Activated CD4-positive, alpha-beta memory T cell treated with anti-CD3 and anti-CD28 coated beads for 36 hours (primary cell): Measurements from ENCODE around the gene NR1I3. TPM values are rescaled to one million over a fixed set of nuclear protein-coding genes. Genes with fewer than 3 reads are reported as not detected.
"Not testable (repeated sequence)": the region's sequence is repeated elsewhere in the genome, so short reads cannot be mapped to it uniquely, and the experiment has no call there.

Experiments
- CTCF ChIA-PET: fragments of 350-600 bp; sonication (Branson Sonifier 250); formaldehyde crosslinking; loops from one replicate; lab custom pipeline; 2021; ENCODE audit warnings: antibody characterized with exemption, inconsistent platforms; lab: Charles Lee
- POLR2A ChIA-PET: fragments of 350-600 bp; sonication (Branson Sonifier 250); formaldehyde crosslinking; loops from one replicate; lab custom pipeline; 2021; ENCODE audit warnings: antibody characterized with exemption; lab: Charles Lee
- DNase-seq: peaks from one replicate; pipeline ENCODE4 v3.0.0-alpha.2; 2020
- H3K27ac Mint-ChIP-seq: one replicate; pipeline ENCODE4 v1.8.0; 2021; ENCODE audit warnings: mixed read lengths
- H3K27me3 Mint-ChIP-seq: one replicate; pipeline ENCODE4 v1.8.0; 2021; ENCODE audit warnings: mixed read lengths
- H3K36me3 Mint-ChIP-seq: one replicate; pipeline ENCODE4 v1.8.0; 2021; ENCODE audit warnings: mixed read lengths
- H3K4me1 Mint-ChIP-seq: one replicate; pipeline ENCODE4 v1.8.0; 2021; ENCODE audit warnings: low read depth, mixed read lengths
- H3K4me3 Mint-ChIP-seq: one replicate; pipeline ENCODE4 v1.8.0; 2021; ENCODE audit warnings: mild to moderate bottlenecking, mixed read lengths
- H3K9me3 Mint-ChIP-seq: one replicate; pipeline ENCODE4 v1.8.0; 2021; ENCODE audit warnings: mixed read lengths
- intact Hi-C: fragments of 100-400 bp; cut with micrococcal nuclease; formaldehyde crosslinking; loops from one replicate; pipeline ENCODE4 v1.15.1; 2023
- total RNA-seq, 2 experiments: library from RNA; stranded (reverse); gene quantifications; one replicate each; pipeline ENCODE4 v1.2.3, GENCODE V29; 2021

Gene NR1I3
- total RNA-seq, 2 experiments from 2014 or later, result not detected

DNA sequence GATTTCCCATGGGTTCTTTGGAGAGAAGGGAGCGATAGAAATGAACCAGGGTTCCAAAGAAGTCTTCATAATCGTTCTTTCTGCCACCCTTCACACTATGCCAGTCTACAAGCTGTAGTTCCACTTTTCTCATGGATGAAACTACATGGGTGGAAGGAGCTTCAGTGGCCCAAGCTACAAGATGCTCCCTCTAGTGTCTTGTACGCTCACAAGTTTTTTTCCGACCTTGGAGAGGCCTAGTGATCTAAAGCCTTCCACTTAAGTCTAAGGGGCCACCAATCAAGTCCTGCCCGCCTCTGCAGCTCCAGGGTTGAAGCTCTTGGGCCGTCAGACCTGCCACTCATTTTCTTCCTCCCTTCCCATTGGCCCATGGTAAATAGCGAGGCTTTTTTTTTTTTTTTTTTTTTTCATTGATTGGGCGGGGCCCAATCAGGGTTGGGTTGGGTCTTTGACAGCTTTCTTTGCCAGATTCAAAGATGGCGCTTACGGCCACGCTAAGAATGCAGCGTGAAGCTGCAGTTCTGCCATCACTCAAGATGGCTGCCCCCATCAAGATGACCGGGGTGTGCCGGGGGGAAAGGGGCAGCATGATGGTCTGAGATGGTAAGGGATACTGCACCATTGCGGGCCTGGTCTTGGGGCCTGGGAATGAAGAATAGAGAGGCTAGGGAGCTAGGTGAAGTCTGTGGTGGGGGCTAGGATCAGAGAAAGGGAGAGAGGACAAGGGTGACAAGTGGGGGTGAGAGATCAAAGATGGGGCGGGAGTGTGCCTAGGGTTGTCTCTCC, 12.3 kb downstream of the NR1I3 start, which contains the start of gene TOMM40L:
TOMM40L (plus strand) TSS at position 527 of the 786 bp plus-strand sequence. CDS start 430 bp downstream, outside the sequence.
- intact Hi-C loops, result loop anchor here (1.0 kb wide), 7 partner anchors 15 to 89 kb away; partner anchors contain the start of genes NDUFS2, PPOX and SDHC
- H3K27ac Mint-ChIP-seq, result peak within 1 kb of the TSS; percentile 86
- no peaks in the 10 kb centered on the region for H3K9me3 Mint-ChIP-seq
- H3K27me3 Mint-ChIP-seq, result no peaks in the 10 kb centered on the region
- H3K4me1 Mint-ChIP-seq, result peaks cover 23% of the 10 kb centered on the region
- ChIA-PET CTCF (interaction anchor here (0.5 to 11.6 kb wide), 35 partner anchors 9 to 215 kb away, joined by 3 to 213 read pairs (median 9); partner anchors contain the start of genes ADAMTS4, B4GALT3, CFAP126 and DEDD), POLR2A (interaction anchor here (0.5 to 2.3 kb wide), 19 partner anchors 11 to 174 kb away, joined by 3 to 20 read pairs (median 4); partner anchors contain the start of genes NDUFS2, NIT1, PFDN2 and PPOX)
- DNase-seq, result peak; percentile 92
- H3K36me3 Mint-ChIP-seq, result peaks cover 14% of the 10 kb centered on the region
- peak within 1 kb of the TSS; percentile 100 for H3K4me3 Mint-ChIP-seq

DNA sequence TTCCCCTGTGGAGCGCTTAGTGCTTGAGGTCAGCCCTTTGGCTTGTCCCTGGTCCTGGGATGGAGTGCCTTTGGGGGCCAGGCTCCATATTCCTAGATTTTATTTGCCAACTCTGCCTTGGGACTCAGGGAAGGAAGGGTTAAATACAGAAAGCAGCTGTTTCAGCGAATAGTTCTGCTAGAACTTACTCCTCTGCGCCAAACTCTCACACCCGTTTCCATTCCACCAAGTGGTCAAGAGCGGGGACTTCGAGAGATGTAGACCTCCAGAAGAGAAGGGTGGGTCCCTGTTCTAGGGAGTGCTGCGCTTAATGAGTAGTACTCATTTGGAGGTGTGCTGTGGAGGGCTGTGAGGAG, 12.8 kb downstream of the NR1I3 start:
- DNase-seq, result no peak
- Mint-ChIP-seq H3K9me3 (no peaks in the 10 kb centered on the region), H3K27ac (peak overlapping the region; percentile 86), H3K4me1 (peaks cover 23% of the 10 kb centered on the region), H3K27me3 (no peaks in the 10 kb centered on the region), H3K4me3 (no peak overlapping the region), H3K36me3 (peaks cover 14% of the 10 kb centered on the region)
- CTCF ChIA-PET, result interaction anchor here (0.5 to 11.6 kb wide), 29 partner anchors 8 to 215 kb away, joined by 3 to 213 read pairs (median 14); partner anchors contain the start of genes ADAMTS4, B4GALT3, CFAP126 and DEDD
- intact Hi-C loops, result loop anchor here (1.0 kb wide), 7 partner anchors 15 to 89 kb away; partner anchors contain the start of genes NDUFS2, PPOX and SDHC
- POLR2A ChIA-PET, result interaction anchor here (0.5 to 2.3 kb wide), 17 partner anchors 11 to 175 kb away, joined by 3 to 20 read pairs (median 4); partner anchors contain the start of genes NDUFS2, NIT1, PFDN2 and PPOX

DNA sequence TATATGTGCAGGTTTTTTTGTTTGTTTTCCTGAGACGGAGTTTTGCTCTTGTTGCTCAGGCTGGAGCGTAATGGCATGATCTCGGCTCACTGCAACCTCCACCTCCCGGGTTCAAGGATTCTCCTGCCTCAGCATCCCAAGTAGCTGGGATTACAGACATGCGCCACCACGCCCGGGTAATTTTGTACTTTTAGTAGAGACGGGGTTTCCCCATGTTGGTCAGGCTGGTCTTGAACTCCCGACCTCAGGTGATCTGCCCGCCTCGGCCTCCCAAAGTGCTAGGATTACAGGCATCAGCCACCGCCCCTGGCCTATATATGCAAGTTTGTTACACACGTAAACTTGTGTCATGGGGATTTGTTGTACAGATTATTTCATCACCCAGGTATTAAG, 13.3 kb downstream of the NR1I3 start:
- CTCF ChIA-PET, result interaction anchor here (1.3 to 11.6 kb wide), 13 partner anchors 8 to 216 kb away, joined by 4 to 213 read pairs (median 17); partner anchors contain the start of genes ADAMTS4 and NDUFS2
- Mint-ChIP-seq H3K4me1 (peaks cover 23% of the 10 kb centered on the region), H3K36me3 (peaks cover 14% of the 10 kb centered on the region), H3K27ac (peak overlapping the region; percentile 86)
- DNase-seq, H3K27me3 Mint-ChIP-seq, H3K4me3 Mint-ChIP-seq, H3K9me3 Mint-ChIP-seq: not testable (repeated sequence)
- POLR2A ChIA-PET, result interaction anchor here (1.7 to 2.3 kb wide), 2 partner anchors 14 to 22 kb away, joined by 6 to 20 read pairs; partner anchors contain the start of gene NDUFS2
- intact Hi-C loops, result loop anchor here (1.0 kb wide), 7 partner anchors 14 to 90 kb away; partner anchors contain the start of genes NDUFS2, PPOX and SDHC

DNA sequence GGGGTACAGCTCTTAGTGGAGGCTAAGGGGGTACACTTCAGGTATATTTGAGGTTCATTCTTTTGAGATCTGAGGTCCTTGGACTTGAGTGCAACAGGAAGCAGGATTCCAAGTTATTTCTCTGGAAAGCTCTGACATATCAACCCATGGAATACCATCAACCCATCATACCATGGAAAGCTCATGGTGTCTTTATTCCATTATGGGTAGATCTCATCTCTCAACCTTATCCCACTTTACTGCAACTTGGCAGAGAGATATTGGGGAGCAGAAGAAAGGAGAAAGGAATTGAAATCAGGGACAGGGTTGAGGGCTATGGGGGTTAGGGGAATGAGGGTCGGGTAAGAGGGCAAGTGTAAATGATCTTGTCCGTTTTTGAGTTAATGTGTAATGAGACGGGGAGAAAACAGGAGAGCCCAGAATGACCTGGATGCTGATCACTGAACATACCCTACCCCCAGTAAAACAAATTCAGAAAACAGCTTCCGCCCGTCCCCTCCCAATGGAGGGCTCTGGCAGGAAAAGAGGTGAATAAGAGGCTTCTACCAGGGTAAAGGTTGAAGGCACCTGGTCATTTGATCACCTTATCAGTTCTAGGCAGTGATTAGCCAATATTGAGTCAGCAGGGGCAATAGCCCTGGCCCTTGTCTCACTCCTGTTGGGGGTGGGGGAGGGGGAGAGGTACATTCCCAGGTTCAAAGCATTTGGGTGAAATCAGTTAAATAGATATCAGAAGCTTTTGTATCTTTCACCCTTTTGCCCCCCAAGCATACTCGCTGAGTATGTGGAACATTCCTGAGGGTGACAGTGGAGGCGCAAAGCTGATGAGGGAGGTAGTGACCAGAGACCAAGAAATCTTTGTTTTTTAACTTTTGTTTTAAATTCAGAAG, 14.0 kb downstream of the NR1I3 start:
- H3K27ac Mint-ChIP-seq, result no peak overlapping the region
- H3K9me3 Mint-ChIP-seq, result no peaks in the 10 kb centered on the region
- no peak overlapping the region for H3K4me3 Mint-ChIP-seq
- intact Hi-C loops, result no loop called here
- POLR2A ChIA-PET, result interaction anchor here (0.7 kb wide), 1 partner anchor 22 kb away, joined by 3 read pairs; the partner anchor contains the start of gene NDUFS2
- CTCF ChIA-PET, result interaction anchor here (0.5 to 11.6 kb wide), 9 partner anchors 7 to 158 kb away, joined by 3 to 213 read pairs (median 69); partner anchors contain the start of gene NDUFS2
- H3K27me3 Mint-ChIP-seq, result no peaks in the 10 kb centered on the region
- H3K36me3 Mint-ChIP-seq, result peaks cover 14% of the 10 kb centered on the region
- no peak for DNase-seq
- H3K4me1 Mint-ChIP-seq, result peaks cover 26% of the 10 kb centered on the region

DNA sequence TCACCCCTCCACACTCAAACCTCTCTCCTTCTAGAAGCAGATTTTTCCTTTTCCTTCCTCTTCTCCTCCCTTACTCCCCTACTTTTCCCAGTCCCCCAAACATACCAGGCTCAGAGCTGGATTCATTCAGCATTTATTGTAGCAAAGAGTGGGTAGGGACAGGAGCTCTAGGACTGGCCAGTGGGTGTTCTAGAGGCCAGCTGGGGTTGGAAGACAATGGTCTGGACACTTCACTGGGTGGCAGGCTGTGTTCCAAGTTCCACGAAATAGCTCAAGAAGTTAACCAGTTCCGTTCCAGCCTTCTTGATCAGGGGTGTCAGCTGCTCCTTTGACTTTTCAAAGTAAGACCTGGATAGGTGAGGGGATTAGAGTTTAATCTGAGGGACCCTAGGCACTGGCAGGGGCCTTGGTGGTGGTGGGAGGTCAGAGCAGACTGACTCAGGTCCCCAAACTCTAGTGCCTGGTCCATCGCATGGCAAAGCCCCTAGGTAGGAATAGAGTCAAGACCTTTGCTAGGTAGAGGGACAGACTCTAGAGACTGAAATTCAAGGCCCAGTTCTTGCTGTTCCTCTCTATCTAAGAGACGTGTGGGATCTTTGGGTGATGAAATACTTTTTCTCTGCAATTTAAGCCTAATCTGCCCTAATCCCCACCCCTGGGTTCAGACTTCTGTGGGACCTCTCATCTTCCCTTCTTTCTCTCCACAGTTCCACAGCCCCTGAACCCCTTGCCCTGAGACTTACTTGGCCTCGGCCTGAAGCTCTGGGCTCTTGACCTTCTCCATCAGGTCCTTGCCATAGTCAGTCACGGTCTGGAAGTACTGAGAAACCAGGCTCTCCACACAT, 15.6 kb downstream of the NR1I3 start:
- ChIA-PET POLR2A (no interaction called here), CTCF (interaction anchor here (0.8 to 11.6 kb wide), 9 partner anchors 12 to 167 kb away, joined by 3 to 213 read pairs (median 3); partner anchors contain the start of gene PPOX)
- DNase-seq, result no peak
- H3K27me3 Mint-ChIP-seq, result no peaks in the 10 kb centered on the region
- H3K27ac Mint-ChIP-seq, result no peak overlapping the region
- peaks cover under 1% of the 10 kb centered on the region for H3K36me3 Mint-ChIP-seq
- intact Hi-C loops, result no loop called here
- H3K4me3 Mint-ChIP-seq, result no peak overlapping the region
- H3K9me3 Mint-ChIP-seq, result no peaks in the 10 kb centered on the region
- H3K4me1 Mint-ChIP-seq, result peaks cover 33% of the 10 kb centered on the region

GRCh38 chr1:161220002-161220401, 18.0 kb downstream of the NR1I3 start:
- Mint-ChIP-seq H3K36me3 (peaks cover 3% of the 10 kb centered on the region), H3K4me3 (no peak overlapping the region), H3K27ac (no peak overlapping the region), H3K27me3 (no peaks in the 10 kb centered on the region), H3K4me1 (peaks cover 27% of the 10 kb centered on the region), H3K9me3 (no peaks in the 10 kb centered on the region)
- DNase-seq, result no peak
- intact Hi-C loops, result no loop called here
- CTCF ChIA-PET, result interaction anchor here (0.9 to 2.1 kb wide), 5 partner anchors 9 to 165 kb away, joined by 3 to 9 read pairs (median 3); no protein-coding TSS in a partner anchor
- POLR2A ChIA-PET, result interaction anchor here (0.5 to 0.8 kb wide), 2 partner anchors 18 to 71 kb away, joined by 3 read pairs; partner anchors contain the start of gene NDUFS2

GRCh38 chr1:161219078-161219892, 18.7 kb downstream of the NR1I3 start:
- intact Hi-C loops, result no loop called here
- no peak for DNase-seq
- CTCF ChIA-PET, result interaction anchor here (1.0 to 3.4 kb wide), 5 partner anchors 8 to 165 kb away, joined by 3 to 13 read pairs (median 7); no protein-coding TSS in a partner anchor
- H3K4me3 Mint-ChIP-seq, result no peak overlapping the region
- H3K9me3 Mint-ChIP-seq, result no peaks in the 10 kb centered on the region
- no peaks in the 10 kb centered on the region for H3K27me3 Mint-ChIP-seq
- peaks cover 28% of the 10 kb centered on the region for H3K4me1 Mint-ChIP-seq
- POLR2A ChIA-PET, result interaction anchor here (0.5 to 0.8 kb wide), 2 partner anchors 17 to 72 kb away, joined by 3 read pairs; partner anchors contain the start of gene NDUFS2
- peaks cover 7% of the 10 kb centered on the region for H3K36me3 Mint-ChIP-seq
- no peak overlapping the region for H3K27ac Mint-ChIP-seq

- ChIA-PET POLR2A (no interaction called here), CTCF (interaction anchor here (1.0 to 3.4 kb wide), 6 partner anchors 7 to 73 kb away, joined by 3 to 13 read pairs (median 6); no protein-coding TSS in a partner anchor)
- intact Hi-C loops, result no loop called here
- DNase-seq, result no peak
- Mint-ChIP-seq H3K36me3 (peaks cover 13% of the 10 kb centered on the region), H3K27ac (no peak overlapping the region), H3K4me1 (peaks cover 28% of the 10 kb centered on the region), H3K9me3 (no peaks in the 10 kb centered on the region), H3K4me3 (no peak overlapping the region), H3K27me3 (no peaks in the 10 kb centered on the region)
Observed at GRCh38 chr1:161218301-161219077, 19.5 kb downstream of the NR1I3 start.

DNA sequence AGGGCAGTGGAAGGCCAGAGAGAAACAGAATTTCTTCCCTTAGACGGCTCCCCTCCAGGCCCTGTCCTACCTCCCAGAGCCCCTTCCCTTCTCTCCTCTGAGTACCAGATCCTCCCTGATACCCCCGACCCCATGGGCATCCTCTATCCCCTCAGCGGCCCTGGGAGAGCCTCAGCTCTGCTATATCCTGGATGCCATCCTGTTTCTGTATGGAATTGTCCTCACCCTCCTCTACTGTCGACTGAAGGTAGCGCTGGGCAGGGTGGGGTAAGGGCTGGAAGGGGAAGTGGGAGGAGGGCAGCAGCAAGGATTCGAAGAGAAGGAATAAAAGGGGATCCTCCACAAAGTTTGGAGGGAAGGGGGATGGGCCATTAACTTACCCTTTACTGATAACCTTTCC, 20.2 kb downstream of the NR1I3 start:
- intact Hi-C loops, result no loop called here
- DNase-seq, result no peak
- H3K9me3 Mint-ChIP-seq, result no peaks in the 10 kb centered on the region
- H3K27ac Mint-ChIP-seq, result no peak overlapping the region
- ChIA-PET POLR2A (interaction anchor here (2.6 kb wide), 1 partner anchor 16 kb away, joined by 11 read pairs; the partner anchor contains the start of gene NDUFS2), CTCF (interaction anchor here (1.2 to 3.4 kb wide), 4 partner anchors 7 to 16 kb away, joined by 3 to 13 read pairs (median 8); partner anchors contain the start of gene TOMM40L)
- H3K4me3 Mint-ChIP-seq, result no peak overlapping the region
- peaks cover 18% of the 10 kb centered on the region for H3K36me3 Mint-ChIP-seq
- peaks cover 28% of the 10 kb centered on the region for H3K4me1 Mint-ChIP-seq
- H3K27me3 Mint-ChIP-seq, result no peaks in the 10 kb centered on the region
